Testis (tissue), 3 donors: ENCODE data around the gene MS4A4E. TPM values are rescaled to one million over a fixed set of nuclear protein-coding genes. Genes with fewer than 3 reads are reported as not detected.
"Not testable (repeated sequence)": the region's sequence is repeated elsewhere in the genome, so short reads cannot be mapped to it uniquely, and the experiment has no call there.

Experiments used
- DNase-seq: peaks from one replicate; pipeline ENCODE4 v3.0.0-alpha.2; 2019
- H3K27ac ChIP-seq, 2 donors: fragments of 200-600 bp; sonication (generic); one replicate each; pipeline ENCODE4 v1.5.1; 2019
- H3K27me3 ChIP-seq: fragments of 200-600 bp; sonication (generic); one replicate; pipeline ENCODE4 v1.5.1; 2019
- H3K36me3 ChIP-seq: fragments of 200-600 bp; sonication (generic); one replicate; pipeline ENCODE4 v1.5.1; 2017; ENCODE audit warnings: low read depth; ENCODE audit errors: missing control alignments
- H3K4me1 ChIP-seq: fragments of 200-600 bp; sonication (generic); one replicate; pipeline ENCODE4 v1.5.1; 2019
- H3K4me3 ChIP-seq, 2 donors: fragments of 200-600 bp; sonication (generic); one replicate each; pipeline ENCODE4 v1.5.1; 2017 to 2019
- H3K9me3 ChIP-seq: fragments of 200-600 bp; sonication (generic); one replicate; pipeline ENCODE4 v1.5.1; 2017
- POLR2A ChIP-seq: fragments of 450-650 bp; IDR thresholded peaks from one replicate; pipeline ENCODE4 v1.6.1; 2017; ENCODE audit warnings: antibody characterized with exemption, mild to moderate bottlenecking, moderate library complexity
- WGBS, 2 donors: methylation state at CpG; one replicate each; pipeline ENCODE4 v1.1.5; 2018; 5-methylcytosine and 5-hydroxymethylcytosine counted together
- intact Hi-C: fragments of 100-400 bp; cut with DNase I; formaldehyde crosslinking; loops from one replicate; pipeline ENCODE4 v1.15.1; 2023; ENCODE audit warnings: low total_unique reads
- polyA plus RNA-seq: library from polyadenylated mRNA; stranded (reverse); fragments of 350-450 nt; fragmentation: Illumina TruSeq; extraction: RNeasy Lipid Tissue Mini Kit (QIAGEN cat#74804); gene quantifications from one replicate; pipeline ENCODE4 v1.2.3, GENCODE V29; 2014; ENCODE audit warnings: low read depth, low replicate concordance; ENCODE audit not compliant: insufficient read depth
- total RNA-seq, 2 donors: library from RNA; depleted of rRNA; stranded (reverse); fragments of >200 nt; gene quantifications; one replicate each; pipeline ENCODE4 v1.2.3, GENCODE V29; 2016
- TF ChIP-seq, protein P1 (sequence below), 3 experiments: fragments of 450-650 bp in 2 of 3; fragments of 200-600 bp in 1 of 3; sonication (generic) in 1 of 3; IDR thresholded peaks; one replicate each; pipeline ENCODE4 v1.5.1; 2016 to 2019; ENCODE audit warnings: antibody characterized with exemption in 3 of 3, mild to moderate bottlenecking in 2 of 3, moderate library complexity in 1 of 3

Gene MS4A4E
- total and polyA plus RNA-seq, 3 donors from 2014 or later, result 1.3 to 4.6 (median 3.8) TPM

DNA sequence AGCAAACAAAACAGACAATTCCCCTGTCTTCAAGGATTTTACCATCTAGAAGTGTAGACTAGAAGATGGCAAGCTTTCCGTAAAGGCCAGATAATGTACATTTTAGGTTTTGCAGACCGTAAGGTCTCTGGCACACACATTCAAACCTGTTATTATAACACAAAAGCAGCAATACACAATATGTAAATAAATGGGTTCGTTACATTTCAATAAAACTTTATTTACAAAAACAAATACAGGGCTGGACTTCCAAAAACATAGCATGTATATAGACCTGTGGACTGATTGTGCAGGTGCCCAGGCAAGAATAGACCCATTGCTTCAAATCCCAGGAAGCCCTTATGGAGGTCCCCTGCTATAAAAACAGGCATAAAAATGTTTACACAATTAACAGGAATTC lies 33.0 kb downstream of the MS4A4E start:
- 93 to 95% methylated on average over 3 of the region's 3 CpGs for WGBS, 2 donors
- H3K9me3 ChIP-seq, result no peaks in the 10 kb centered on the region
- H3K27me3 ChIP-seq, result no peaks in the 10 kb centered on the region
- H3K36me3 ChIP-seq, result no peaks in the 10 kb centered on the region
- H3K4me3 ChIP-seq, result no peak overlapping the region
- no peaks in the 10 kb centered on the region for H3K4me1 ChIP-seq
- TF ChIP-seq, protein P1, sequence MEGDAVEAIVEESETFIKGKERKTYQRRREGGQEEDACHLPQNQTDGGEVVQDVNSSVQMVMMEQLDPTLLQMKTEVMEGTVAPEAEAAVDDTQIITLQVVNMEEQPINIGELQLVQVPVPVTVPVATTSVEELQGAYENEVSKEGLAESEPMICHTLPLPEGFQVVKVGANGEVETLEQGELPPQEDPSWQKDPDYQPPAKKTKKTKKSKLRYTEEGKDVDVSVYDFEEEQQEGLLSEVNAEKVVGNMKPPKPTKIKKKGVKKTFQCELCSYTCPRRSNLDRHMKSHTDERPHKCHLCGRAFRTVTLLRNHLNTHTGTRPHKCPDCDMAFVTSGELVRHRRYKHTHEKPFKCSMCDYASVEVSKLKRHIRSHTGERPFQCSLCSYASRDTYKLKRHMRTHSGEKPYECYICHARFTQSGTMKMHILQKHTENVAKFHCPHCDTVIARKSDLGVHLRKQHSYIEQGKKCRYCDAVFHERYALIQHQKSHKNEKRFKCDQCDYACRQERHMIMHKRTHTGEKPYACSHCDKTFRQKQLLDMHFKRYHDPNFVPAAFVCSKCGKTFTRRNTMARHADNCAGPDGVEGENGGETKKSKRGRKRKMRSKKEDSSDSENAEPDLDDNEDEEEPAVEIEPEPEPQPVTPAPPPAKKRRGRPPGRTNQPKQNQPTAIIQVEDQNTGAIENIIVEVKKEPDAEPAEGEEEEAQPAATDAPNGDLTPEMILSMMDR (IDR thresholded peaks at IDR 0.05), result no peak
- no peak for TF ChIP-seq POLR2A
- intact Hi-C loops, result no loop called here
- no peak overlapping the region for H3K27ac ChIP-seq
- DNase-seq, result no peak

DNA sequence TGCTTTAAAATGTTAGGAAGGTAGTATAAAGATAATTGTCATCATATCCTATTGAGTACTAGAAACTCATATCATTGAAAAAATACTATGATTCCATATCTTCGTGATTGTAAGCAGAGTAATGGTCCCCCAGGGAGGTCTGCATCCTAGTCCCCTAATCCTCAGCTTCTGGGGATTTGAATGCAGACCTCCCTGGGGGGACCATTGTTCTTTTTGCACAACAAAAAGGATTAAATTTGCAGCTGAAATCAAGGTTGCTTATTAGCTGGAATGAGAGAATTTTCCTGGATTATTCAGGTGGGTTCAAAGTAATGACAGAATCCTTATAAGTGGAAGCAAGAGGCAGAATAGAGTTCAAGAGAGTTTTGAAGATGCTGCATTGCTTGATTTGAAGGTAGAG lies 34.0 kb downstream of the MS4A4E start:
- WGBS, 2 donors, result 61 to 71% methylated on average over 1 of the region's 1 CpG

DNA sequence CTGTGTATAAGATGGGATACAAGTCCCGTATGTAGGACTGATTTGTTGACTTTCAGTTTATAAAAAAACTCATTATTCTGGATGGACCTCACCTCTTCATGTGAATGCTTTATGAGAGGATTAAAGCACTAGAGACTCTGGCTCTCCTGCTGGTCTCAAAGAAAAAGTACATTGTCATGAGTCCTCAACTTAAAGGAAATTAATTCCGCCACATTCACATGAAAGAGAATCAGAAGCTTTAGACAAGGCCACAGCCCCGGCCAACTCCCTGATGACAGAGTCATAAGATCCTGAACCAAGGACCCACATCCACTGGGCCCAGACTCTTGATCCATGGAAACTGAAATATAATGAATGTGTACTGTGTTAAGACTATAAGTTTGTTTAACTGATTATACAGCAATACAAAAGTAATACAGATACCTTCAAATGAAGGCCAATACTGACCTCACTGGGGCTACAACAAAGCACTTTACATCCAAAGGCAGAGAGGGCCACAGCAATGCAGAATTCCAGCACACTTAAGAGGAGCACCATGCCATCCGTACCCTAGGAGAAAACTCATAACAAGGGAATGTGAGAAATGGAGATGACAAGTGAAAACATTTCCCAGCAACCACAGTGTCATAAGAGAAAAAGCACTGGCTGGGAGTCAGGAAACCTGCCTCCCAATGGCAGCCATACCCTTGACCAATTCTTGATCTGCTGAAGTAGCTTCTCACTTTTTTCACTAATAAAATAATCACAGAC lies 34.6 kb downstream of the MS4A4E start:
- Histone ChIP-seq H3K36me3 (no peaks in the 10 kb centered on the region), H3K4me1 (no peaks in the 10 kb centered on the region), H3K27me3 (no peaks in the 10 kb centered on the region), H3K27ac (no peak overlapping the region), H3K4me3 (no peak overlapping the region), H3K9me3 (no peaks in the 10 kb centered on the region)
- no peak for DNase-seq
- 90 to 93% methylated on average over 4 of the region's 4 CpGs for WGBS, 2 donors
- TF ChIP-seq, protein P1 (IDR thresholded peaks at IDR 0.05), result no peak
- no peak for TF ChIP-seq POLR2A
- intact Hi-C loops, result no loop called here

More for the DNA sequence above, 34.0 kb downstream of the MS4A4E start:
- TF ChIP-seq, protein P1 (IDR thresholded peaks at IDR 0.05), result no peak
- no peak for TF ChIP-seq POLR2A
- H3K27me3 ChIP-seq, result no peaks in the 10 kb centered on the region
- no peak overlapping the region for H3K4me3 ChIP-seq
- no peaks in the 10 kb centered on the region for H3K36me3 ChIP-seq
- H3K9me3 ChIP-seq, result no peaks in the 10 kb centered on the region
- no peaks in the 10 kb centered on the region for H3K4me1 ChIP-seq
- H3K27ac ChIP-seq, result no peak overlapping the region
- intact Hi-C loops, result no loop called here
- DNase-seq, result no peak

DNA sequence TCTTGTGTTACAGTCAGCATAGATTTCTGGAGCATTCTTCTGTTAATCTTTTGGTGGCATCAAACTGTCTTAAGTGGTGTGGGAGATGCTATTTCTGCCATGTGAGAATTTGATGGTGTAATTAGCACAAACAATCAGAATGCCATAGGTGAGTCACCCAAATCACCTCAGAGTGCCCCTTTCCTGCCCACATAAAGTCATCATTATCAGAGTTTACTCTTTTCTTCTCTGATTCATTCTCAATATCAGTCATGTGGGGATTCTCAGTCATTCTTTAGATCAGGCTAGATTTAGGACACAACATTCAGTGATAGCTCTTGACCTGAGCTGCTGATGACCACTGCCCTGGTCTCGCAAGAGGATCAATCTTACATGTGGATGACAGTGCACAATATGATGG lies 36.3 kb downstream of the MS4A4E start:
- H3K4me1 ChIP-seq, result no peaks in the 10 kb centered on the region
- no peak overlapping the region for H3K27ac ChIP-seq
- H3K27me3 ChIP-seq, result no peaks in the 10 kb centered on the region
- intact Hi-C loops, result no loop called here
- TF ChIP-seq, protein P1 (IDR thresholded peaks at IDR 0.05), result no peak
- TF ChIP-seq POLR2A, result no peak
- 100% methylated on average over 1 of the region's 1 CpG for WGBS, 2 donors
- H3K36me3 ChIP-seq, result no peaks in the 10 kb centered on the region
- H3K4me3 ChIP-seq, result no peak overlapping the region
- no peak for DNase-seq
- no peaks in the 10 kb centered on the region for H3K9me3 ChIP-seq

DNA sequence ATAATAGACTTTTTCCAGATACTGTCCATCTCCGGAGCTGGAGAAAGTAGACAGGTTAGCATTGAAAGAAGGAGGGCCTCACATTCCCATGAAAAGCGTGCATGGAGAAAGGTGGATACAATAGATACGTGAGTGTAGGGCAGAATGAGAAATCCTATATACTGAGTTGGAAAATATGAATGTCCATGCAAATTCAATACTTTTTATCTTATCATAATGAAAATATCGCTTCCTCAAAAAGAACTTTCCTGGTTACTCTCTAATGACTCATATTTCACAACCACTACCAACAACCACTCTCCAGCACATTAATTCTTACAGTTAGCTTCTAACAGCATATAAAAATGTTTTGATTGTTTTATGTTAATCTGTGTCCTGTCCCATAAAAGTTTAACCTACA lies 38.0 kb downstream of the MS4A4E start:
- 81 to 85% methylated on average over 4 of the region's 4 CpGs for WGBS, 2 donors
- H3K4me1 ChIP-seq, result no peaks in the 10 kb centered on the region
- no peak for DNase-seq
- no peaks in the 10 kb centered on the region for H3K9me3 ChIP-seq
- intact Hi-C loops, result no loop called here
- H3K36me3 ChIP-seq, result no peaks in the 10 kb centered on the region
- no peak for TF ChIP-seq POLR2A
- TF ChIP-seq, protein P1 (IDR thresholded peaks at IDR 0.05), result no peak
- H3K27ac ChIP-seq, result no peak overlapping the region
- no peak overlapping the region for H3K4me3 ChIP-seq
- H3K27me3 ChIP-seq, result no peaks in the 10 kb centered on the region

DNA sequence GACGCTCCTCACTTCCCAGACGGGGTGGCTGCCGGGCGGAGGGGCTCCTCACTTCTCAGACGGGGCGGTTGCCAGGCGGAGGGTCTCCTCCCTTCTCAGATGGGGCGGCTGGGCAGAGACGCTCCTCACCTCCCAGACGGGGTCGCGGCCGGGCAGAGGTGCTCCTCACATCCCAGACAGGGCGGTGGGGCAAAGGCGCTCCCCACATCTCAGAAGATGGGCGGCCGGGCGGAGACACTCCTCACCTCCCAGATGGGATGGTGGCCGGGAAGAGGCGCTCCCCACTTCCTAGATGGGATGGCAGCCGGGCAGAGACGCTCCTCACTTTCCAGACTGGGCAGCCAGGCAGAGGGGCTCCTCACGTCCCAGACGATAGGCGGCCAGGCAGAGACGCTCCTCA lies 41.6 kb downstream of the MS4A4E start:
- H3K4me3 ChIP-seq, DNase-seq, H3K27me3 ChIP-seq, H3K27ac ChIP-seq, H3K9me3 ChIP-seq, intact Hi-C loops, H3K4me1 ChIP-seq, H3K36me3 ChIP-seq: not testable (repeated sequence)
- WGBS, 2 donors, result 86% methylated on average over 20 of the region's 26 CpGs; no CpG with 5 or more reads in 1 of the 2 donors
